Activated CD4-positive, alpha-beta T cell treated with anti-CD3 and anti-CD28 coated beads, Interleukin-2, amount 50 U/mL, for 4 hours (primary cell): Measurements from ENCODE around the gene MAP9.
"Not testable (repeated sequence)": the region's sequence is repeated elsewhere in the genome, so short reads cannot be mapped to it uniquely, and the experiment has no call there.

ENCODE experiments used
- DNase-seq, 2 experiments: peaks; one replicate each; pipeline ENCODE4 v3.0.0-alpha.2; 2020

The MAP9 gene

GRCh38 chr4:155376387-155377268 is at the start of gene MAP9:
TSS of gene MAP9 (minus strand) at chr4:155376965. CDS start at chr4:155375850, 1,115 bp downstream.
- peak; percentile 79 to 83 for DNase-seq

GRCh38 chr4:155424778-155425177 is 48.0 kb upstream of the MAP9 start:
- DNase-seq, result not testable (repeated sequence)

GRCh38 chr4:155423671-155424070 is 46.9 kb upstream of the MAP9 start:
- no peak for DNase-seq

GRCh38 chr4:155419266-155419665 is 42.5 kb upstream of the MAP9 start:
- DNase-seq, result no peak

- DNase-seq, result no peak
These were observed 38.9 kb upstream of the MAP9 start for GRCh38 chr4:155415662-155416061.

GRCh38 chr4:155413451-155413850 is 36.7 kb upstream of the MAP9 start:
- no peak for DNase-seq

- no peak for DNase-seq
These were observed 34.8 kb upstream of the MAP9 start for GRCh38 chr4:155411546-155411945.

- no peak for DNase-seq
These were observed 32.0 kb upstream of the MAP9 start for GRCh38 chr4:155408796-155409195.

- DNase-seq, result no peak
These were observed 30.7 kb upstream of the MAP9 start for GRCh38 chr4:155407480-155407879.

- DNase-seq, result no peak
These were observed 28.3 kb upstream of the MAP9 start for GRCh38 chr4:155405059-155405458.

GRCh38 chr4:155403886-155404285 is 27.1 kb upstream of the MAP9 start:
- DNase-seq, result no peak

GRCh38 chr4:155402941-155403340 is 26.2 kb upstream of the MAP9 start:
- DNase-seq, result no peak

- no peak for DNase-seq
These were observed 24.1 kb upstream of the MAP9 start for GRCh38 chr4:155400893-155401292.

- no peak for DNase-seq
These were observed 23.4 kb upstream of the MAP9 start for GRCh38 chr4:155399974-155400697.

- DNase-seq, result no peak
These were observed 15.9 kb upstream of the MAP9 start for GRCh38 chr4:155392481-155393184.

- no peak for DNase-seq
These were observed 15.2 kb upstream of the MAP9 start for GRCh38 chr4:155391932-155392331.

- no peak for DNase-seq
These were observed 11.4 kb upstream of the MAP9 start for GRCh38 chr4:155388162-155388561.

- no peak for DNase-seq
These were observed 6.8 kb upstream of the MAP9 start for GRCh38 chr4:155383541-155383940.

GRCh38 chr4:155377276-155377675 is 511 bp upstream of the MAP9 start:
- DNase-seq, result no peak

- DNase-seq, result no peak
These were observed 5.2 kb downstream of the MAP9 start for GRCh38 chr4:155371432-155372043.

GRCh38 chr4:155367608-155368007 is 9.2 kb downstream of the MAP9 start:
- DNase-seq, result no peak

- DNase-seq, result peak; percentile 15 to 21
These were observed 22.7 kb downstream of the MAP9 start for GRCh38 chr4:155353923-155354540.

GRCh38 chr4:155342142-155342541 is 34.6 kb downstream of the MAP9 start:
- no peak for DNase-seq
